Activated CD4-positive, alpha-beta T cell treated with anti-CD3 and anti-CD28 coated beads, Interleukin-2, amount 50 U/mL, for 1 hour (primary cell): ENCODE data around the gene FSTL4.

Experiments used
- DNase-seq: peaks from one replicate; pipeline ENCODE4 v3.0.0-alpha.2; 2020

Gene FSTL4

DNA sequence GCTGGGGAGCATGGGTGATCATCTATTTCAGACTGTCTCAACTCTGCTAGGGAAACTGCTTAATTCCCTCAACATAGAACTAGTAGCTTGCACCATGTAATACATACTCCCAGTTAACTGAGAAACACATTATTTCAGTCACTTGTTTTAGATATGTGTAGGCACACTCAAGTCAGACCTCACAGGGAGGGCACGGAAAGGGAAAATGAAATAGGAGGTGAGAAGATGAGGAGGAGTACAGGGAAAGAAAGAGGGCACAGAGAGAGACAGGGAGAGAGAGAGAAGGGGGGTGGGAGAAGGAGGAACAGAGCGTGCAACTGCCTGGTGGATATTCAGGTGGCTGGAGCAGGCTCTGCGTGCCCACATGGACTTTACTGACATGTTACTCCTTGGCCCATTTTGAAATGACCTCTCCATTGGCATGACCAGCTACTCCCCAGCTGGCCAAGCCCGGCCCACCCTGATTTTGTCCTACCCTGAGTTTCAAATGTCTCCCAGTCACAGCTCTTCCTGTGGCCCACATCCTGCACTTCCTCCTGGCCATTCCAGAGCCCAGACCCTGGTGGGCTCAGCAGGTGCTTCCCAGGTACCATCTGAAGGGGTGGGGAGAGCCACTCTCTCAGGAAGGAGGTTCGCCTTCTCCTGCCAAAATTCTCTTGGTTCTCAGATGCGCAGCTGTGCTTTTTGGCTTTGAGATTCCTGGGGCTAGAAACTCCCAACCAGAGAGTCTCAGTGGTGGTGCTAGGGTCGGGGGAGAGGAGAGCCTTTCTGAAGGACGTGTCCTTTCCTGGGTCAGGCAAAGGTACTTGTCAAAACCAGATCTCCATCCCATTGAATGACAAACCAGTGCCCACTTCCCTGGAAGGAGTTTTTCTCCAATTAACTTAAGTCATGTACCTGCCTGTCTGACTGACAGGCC is 229.4 kb downstream of the FSTL4 start:
- no peak for DNase-seq

DNA sequence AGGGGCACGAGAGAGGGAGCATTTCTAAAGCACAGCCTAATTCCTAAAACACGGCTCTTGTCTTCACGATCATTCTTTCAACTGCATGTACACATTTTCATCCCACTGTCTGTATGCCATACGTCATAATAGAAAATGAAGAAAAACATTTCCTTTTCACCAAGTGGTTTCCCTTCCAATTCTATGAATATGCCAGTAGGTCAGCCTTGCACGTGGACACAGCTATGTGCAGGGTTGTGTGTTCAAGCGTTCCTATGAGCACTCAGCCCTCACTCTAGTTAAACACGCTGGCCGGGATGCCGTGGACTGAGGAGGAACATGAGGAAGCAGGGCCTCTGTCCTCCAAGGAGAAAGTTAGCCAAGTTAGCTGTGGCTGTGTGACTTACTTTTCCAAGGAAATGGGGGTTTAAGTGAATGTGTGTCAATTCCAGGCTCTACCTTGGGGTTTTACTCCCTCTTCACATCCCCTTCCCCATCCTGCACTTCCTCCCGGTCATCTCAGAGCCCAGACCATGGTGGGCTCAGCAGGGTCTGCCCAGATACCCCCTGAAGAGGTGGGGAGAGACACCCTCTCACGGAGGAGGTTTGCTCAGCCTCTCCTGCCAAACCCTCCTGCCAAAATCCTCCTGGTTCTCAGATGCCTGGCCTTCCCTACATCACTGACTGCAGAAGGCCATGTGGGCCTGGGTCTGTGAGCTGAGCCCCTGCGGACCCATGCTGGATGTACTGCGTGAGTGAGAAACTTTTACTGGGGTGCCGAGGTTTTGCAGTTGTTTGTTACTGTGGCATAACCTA is 230.6 kb downstream of the FSTL4 start:
- no peak for DNase-seq

DNA sequence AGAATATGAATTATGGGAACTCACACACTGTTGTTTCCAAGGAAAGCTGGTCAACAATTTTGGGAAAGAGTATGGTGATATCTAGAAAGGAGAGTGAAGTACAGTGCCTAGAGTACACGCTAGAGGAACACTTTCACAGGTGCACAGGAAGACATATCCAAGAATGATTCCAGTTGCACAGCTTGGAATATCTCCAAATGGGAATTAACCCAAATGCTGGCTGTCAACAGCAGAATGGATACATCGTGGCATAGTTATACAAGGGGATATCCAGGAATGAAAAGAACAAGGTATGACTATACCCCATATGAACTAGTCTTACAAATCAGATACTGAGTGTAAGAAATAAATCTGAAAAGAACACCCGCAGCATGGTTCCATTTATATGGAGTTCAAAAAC is 231.3 kb downstream of the FSTL4 start:
- DNase-seq = no peak

- DNase-seq = no peak
Observed at GRCh38 chr5:133377736-133378135, 234.6 kb downstream of the FSTL4 start.

- no peak for DNase-seq
Observed at GRCh38 chr5:133376986-133377385, 235.4 kb downstream of the FSTL4 start.

- DNase-seq = no peak
Observed at GRCh38 chr5:133373121-133373870, 239.0 kb downstream of the FSTL4 start.

DNA sequence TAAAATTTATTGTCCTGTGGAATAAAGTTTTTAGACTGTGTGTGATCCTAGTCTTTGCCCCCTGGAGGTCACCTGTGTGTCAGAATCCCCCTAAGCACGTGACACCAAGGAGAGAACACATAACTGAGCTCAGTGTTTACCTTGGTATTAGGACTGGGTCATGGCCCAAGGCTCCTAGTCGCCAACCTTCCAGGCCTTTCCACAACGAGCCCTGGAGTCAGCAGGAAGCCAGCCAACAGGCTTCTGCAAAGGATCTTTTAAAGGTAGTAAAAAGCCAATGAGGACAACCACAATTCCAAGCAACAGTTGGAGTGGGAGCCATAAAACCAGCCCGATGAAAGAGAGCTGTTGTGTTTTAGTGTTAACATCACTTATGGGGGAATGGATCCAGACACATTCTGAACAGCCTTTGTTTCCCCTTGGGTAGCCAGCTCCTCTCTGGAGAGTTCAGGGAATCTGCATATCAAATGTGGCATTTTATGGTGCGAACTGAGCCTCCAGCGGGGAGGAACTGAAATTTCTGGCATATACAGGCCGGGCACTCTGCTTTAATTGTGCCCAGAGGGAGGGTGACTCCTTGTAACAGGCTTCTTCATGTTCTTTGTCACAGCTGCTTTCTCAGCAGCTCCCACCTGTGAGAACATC is 239.9 kb downstream of the FSTL4 start:
- no peak for DNase-seq

DNA sequence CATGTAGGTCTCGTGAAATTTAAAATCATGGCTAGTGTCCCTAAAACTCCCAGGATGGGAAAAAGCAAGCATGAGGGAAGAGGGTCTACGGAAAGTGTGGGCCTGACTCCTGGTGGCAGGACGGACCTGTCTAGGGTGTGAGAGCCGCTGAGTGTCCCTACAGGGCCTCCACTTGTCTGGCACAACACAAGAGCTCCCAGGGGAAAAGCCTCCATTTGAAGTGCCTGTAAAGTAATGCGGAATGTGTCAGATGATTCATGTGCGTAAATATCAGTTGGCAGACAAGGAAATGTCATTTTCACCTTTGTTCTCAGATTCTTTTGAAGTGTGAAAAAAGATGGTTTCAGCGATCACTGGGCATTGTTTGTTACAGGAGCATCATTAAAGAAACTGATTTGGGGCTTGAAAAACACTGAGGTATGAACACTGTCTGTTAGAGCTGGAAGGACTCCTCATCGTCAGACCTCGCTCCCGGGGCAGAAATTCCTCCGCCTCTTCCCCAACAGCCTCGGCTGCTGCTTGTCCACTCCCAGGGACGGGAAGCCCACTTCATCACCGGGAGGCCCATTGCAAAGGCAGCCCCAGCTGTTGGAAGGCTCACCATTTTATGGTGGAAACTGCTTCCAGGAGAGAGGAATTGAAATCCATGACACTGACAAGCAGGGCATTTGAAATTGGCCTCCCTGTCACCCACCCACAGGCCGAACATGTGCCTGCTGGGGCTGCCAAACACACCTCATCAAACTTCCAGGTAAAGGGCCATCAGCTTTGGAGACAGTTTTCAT is 240.8 kb downstream of the FSTL4 start:
- DNase-seq = no peak

GRCh38 chr5:133370904-133371303 is 241.4 kb downstream of the FSTL4 start:
- DNase-seq = no peak

DNA sequence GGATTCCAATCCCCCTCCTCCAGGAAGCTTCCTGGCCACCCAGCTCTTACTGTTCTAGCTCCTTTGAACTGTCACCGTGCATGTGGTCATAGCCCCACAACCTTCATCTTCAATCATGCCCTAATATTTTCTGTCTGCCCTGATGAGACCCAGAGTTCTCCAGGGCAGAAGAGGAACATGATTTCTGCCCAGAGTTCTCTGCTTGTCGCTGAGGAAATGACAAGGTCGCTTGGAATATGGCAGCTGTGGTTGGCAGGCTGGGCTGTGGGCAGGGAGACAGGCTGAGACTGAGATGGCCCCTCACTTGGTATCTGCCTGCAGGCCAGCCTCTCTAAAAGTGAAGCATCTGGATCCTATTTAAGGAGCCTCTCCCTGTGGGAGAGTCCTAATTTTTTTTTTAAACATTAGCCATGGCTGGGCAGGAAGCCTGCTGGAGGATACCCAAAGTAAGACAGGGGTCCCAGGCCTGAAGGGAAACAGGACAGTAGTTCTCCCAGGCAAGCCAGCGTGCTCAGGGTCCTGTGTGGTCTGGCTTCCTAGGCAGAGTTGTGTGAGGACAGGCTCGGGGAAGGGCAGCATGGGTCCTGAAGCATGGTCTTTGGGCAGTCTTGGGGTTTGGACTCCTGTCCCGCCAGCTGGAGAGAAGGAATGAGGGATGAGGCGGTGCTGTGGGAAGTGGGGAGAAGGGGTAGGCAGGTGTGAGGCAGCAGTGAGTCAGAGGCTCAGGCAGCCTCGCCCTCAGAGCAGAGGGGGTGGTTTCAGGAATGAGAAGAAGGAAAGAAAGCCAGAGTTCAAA is 242.1 kb downstream of the FSTL4 start:
- DNase-seq = no peak

GRCh38 chr5:133368916-133369783 is 243.2 kb downstream of the FSTL4 start:
- DNase-seq = no peak

GRCh38 chr5:133367984-133368383 is 244.4 kb downstream of the FSTL4 start:
- DNase-seq = no peak

GRCh38 chr5:133367071-133367786 is 245.1 kb downstream of the FSTL4 start:
- DNase-seq = no peak

DNA sequence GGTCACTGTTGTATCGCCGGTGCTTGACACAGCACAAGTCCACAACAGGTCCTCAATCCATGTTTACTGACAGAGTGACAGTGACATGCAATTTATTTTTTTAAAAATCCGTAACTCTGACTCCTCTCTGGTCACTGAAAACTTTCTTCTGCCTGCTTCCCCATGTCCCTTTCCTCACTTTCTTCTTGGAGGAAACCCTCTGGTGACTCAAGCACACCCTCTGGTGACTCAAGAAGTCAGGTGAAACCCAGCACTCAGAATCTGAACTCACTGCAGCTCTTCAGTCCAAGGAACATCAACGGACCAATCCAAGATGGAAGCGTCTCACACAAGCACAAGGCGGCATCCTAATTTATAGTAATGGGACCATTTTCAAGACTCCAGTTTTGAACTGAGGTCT is 245.9 kb downstream of the FSTL4 start:
- no peak for DNase-seq

GRCh38 chr5:133365738-133366137 is 246.6 kb downstream of the FSTL4 start:
- no peak for DNase-seq

DNA sequence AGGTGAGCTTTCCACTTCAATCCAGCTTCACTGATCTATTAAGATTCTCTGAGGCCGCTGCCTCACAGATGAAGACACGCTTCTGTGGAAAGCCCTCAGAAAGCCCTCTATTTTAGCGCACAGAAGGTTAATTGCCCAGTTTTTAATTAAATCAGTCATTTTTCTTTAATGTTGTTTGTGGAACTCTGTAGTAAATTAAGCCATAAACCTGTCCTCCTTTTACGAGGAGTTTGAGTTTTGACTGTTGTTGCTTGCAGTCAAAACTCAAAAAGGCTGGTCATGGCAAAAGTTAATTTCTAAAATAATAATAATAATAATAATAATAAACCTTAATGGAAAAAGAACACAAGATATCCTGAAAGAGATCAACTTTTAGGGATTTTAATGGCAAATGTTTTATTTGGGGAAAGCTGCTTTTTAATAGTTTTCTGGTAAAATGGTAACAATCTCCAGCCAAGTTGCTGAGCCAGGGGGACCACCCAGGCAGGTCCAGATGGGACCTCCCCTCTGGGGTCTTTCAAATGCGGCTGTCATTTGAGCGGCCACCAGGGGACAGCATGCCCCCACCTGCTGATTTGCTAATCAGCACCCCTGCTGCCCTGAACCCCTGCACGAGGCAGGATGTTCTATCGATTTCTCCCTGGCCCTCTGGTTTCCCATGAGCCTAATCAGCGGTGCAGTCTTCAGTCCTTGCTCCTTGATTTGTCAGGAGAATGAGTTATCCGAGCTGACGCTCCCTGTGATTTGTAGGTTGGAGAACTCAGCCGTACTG is 247.2 kb downstream of the FSTL4 start:
- DNase-seq = no peak

DNA sequence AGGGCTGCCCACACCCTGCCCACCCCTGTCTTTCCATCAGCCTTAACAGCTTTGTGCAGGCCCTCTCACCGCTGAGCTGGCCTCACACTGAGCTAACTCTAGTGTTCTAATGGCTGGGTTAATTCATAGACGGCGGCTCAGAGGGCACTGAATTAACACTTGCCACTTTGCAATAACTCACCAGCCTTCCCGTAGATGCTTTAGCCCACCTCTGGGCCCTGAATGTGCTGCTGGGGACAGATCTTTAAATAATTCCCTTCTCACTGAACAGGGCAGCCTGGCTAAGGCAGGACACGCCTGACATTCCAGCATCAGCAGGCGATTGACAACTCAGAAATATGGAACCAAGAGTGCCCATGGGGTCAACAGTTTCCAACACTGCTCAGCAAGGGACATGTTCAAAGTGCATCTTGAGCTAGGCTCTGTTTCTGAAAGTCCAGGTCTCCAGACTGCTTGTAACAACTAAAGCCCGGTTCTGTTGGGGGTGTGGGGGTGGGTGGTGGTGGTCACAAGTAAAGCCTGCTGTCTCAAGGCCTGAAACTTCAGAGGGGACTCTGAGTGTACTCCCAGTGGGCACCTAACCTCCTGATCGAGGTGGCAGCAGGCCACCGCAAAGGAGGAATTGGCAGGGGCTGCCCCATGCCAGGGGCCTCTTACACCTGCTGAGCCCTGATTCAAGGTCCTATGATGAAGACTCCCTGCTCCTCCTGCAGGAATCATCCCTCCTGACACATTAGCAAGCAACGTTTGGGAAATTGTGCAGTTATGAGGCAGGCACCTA is 248.3 kb downstream of the FSTL4 start:
- no peak for DNase-seq

- DNase-seq = no peak
Observed at GRCh38 chr5:133362438-133362837, 249.9 kb downstream of the FSTL4 start.
